Panc1 (cell line): ENCODE results near the gene HS2ST1. TPM values are rescaled to one million over a fixed set of nuclear protein-coding genes. Genes with fewer than 3 reads are reported as not detected.

Experiments used
- ATAC-seq: fragments of 200-7000 bp; cut with Tn5 transposase; 2 replicates; pipeline ENCODE4 v1.9.1; 2020; ENCODE audit warnings: mild to moderate bottlenecking, moderate library complexity
- BruUV-seq: library from RNA; stranded (reverse); fragments of 400-500 nt; replicated peaks from 2 replicates; lab custom pipeline; 2021; lab: Mats Ljungman, UMichigan
- CTCF ChIA-PET: fragments of 300-600 bp; sonication (Branson Sonifier 250); formaldehyde crosslinking; loops from one replicate; lab custom pipeline; 2022; ENCODE audit warnings: antibody characterized with exemption; lab: Charles Lee
- POLR2A ChIA-PET: fragments of 300-600 bp; sonication (Branson Sonifier 250); formaldehyde crosslinking; loops from one replicate; lab custom pipeline; 2022; ENCODE audit warnings: antibody characterized with exemption; lab: Charles Lee
- DNase-seq: peaks from one replicate; pipeline ENCODE4 v3.0.0-alpha.2; 2010; ENCODE audit warnings: low read depth, low spot score
- H3K27ac ChIP-seq: 2 replicates; pipeline ENCODE4 v1.5.1; 2011; ENCODE audit warnings: mild to moderate bottlenecking, low read length, inconsistent platforms
- H3K27me3 ChIP-seq: fragments of 200-500 bp; sonication (Bioruptor generic); 2 replicates; pipeline ENCODE4 v1.6.0; 2014; ENCODE audit warnings: low read length, inconsistent platforms; ENCODE audit not compliant: control insufficient read depth, insufficient read depth
- H3K36me3 ChIP-seq: fragments of 200-500 bp; sonication (Bioruptor generic); 2 replicates; pipeline ENCODE4 v1.5.1; 2014; ENCODE audit warnings: inconsistent platforms, mild to moderate bottlenecking, low read length, moderate library complexity; ENCODE audit not compliant: control insufficient read depth, insufficient read depth
- H3K4me1 ChIP-seq: 2 replicates; pipeline ENCODE4 v1.5.1; 2011; ENCODE audit warnings: inconsistent platforms, mild to moderate bottlenecking, low read length, moderate library complexity; ENCODE audit not compliant: control insufficient read depth, insufficient read depth
- H3K4me3 ChIP-seq, 2 experiments: 2 replicates each; pipeline ENCODE4 v1.5.1; 2011 to 2012; ENCODE audit warnings: low read depth in 2 of 2, low read length in 2 of 2, mild to moderate bottlenecking in 2 of 2, inconsistent platforms in 1 of 2, moderate library complexity in 1 of 2
- H3K9me3 ChIP-seq: fragments of 200-500 bp; sonication (Bioruptor generic); 2 replicates; pipeline ENCODE4 v1.5.1; 2014; ENCODE audit warnings: low read depth, mild to moderate bottlenecking, inconsistent platforms, low read length, moderate library complexity; ENCODE audit not compliant: control insufficient read depth, insufficient read depth
- POLR2AphosphoS5 ChIP-seq: IDR thresholded peaks from 2 replicates; pipeline ENCODE4 v1.6.1; 2012; ENCODE audit warnings: mild to moderate bottlenecking, low read depth, low read length, moderate library complexity
- SIN3A ChIP-seq: IDR thresholded peaks from 2 replicates; pipeline ENCODE4 v1.6.1; 2012; ENCODE audit warnings: low read depth, mild to moderate bottlenecking, low read length, moderate library complexity, borderline replicate concordance; ENCODE audit not compliant: insufficient read depth
- TCF7L2 ChIP-seq: IDR thresholded peaks from 2 replicates; pipeline ENCODE4 v1.6.1; 2011; ENCODE audit warnings: mild to moderate bottlenecking, low read depth, low read length, inconsistent platforms
- in situ Hi-C: cut with HindIII; loops from 2 replicates; pipeline ENCODE4 v1.10.0; 2016; ENCODE audit warnings: low sequenced_read_pairs, low pct_unique_long_range_greater_than_20kb
- intact Hi-C: fragments of 100-400 bp; cut with micrococcal nuclease; formaldehyde crosslinking; loops from one replicate; pipeline ENCODE4 v1.10.0; 2022; ENCODE audit not compliant: unreplicated experiment
- total RNA-seq: library from RNA; stranded (reverse); gene quantifications from one replicate; pipeline ENCODE4 v1.2.1, GENCODE V29; 2021; ENCODE audit not compliant: unreplicated experiment
- TF ChIP-seq, protein P1 (sequence below): fragments of 450-650 bp; IDR thresholded peaks from 2 replicates; pipeline ENCODE4 v1.5.1; 2017; ENCODE audit warnings: mild to moderate bottlenecking
- TF ChIP-seq, protein P2 (sequence below), 2 experiments: IDR thresholded peaks; 2 replicates each; pipeline ENCODE4 v1.6.1; 2011 to 2012; ENCODE audit warnings: low read depth in 2 of 2, control low read depth in 1 of 2, low read length in 1 of 2, mild to moderate bottlenecking in 1 of 2, moderate library complexity in 1 of 2; ENCODE audit not compliant: insufficient read depth in 1 of 2

The HS2ST1 gene
- total RNA-seq, 1 experiment from 2014 or later, result 81.0 TPM

DNA sequence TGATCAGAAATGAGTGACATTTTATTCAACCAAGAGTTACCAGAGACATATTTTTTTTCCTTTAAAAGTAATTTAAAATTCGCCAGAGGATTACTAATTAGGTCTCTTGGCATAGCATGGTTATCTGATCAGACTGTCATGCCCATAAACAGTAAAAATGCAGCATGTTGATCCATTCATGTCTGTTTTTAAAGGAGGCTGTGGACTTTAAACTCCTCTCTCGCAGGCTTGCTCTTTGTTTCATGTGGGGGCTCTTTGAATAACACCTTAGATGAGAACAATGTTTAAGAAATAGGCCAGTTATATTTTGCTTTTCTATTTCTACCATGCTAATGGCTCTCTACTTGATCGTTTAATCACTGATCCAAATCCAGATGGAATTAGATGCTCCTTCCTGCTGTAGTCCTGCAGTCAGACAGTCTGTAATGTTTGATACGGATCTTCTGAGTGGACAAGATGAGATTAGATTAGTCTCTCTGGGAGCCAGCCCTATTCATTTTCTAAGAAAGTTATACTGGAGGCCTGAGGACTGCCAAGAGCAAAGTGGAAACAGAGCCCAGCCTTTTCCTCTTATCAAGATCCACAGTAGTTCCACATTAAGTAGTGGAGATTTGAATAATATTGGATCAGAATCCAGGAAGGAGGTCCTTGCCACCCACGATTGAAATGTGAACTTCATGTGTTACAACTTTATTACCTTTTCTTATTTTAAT, 197.4 kb downstream of the HS2ST1 start:
- H3K36me3 ChIP-seq, result no peaks in the 10 kb centered on the region
- H3K27ac ChIP-seq, result no peak overlapping the region
- in situ Hi-C loops (no loop called here), intact Hi-C loops (no loop called here)
- BruUV-seq, result no TSS peak
- no peaks in the 10 kb centered on the region for H3K9me3 ChIP-seq
- POLR2A ChIA-PET, result no interaction called here
- no peak for ATAC-seq
- DNase-seq, result no peak
- no peaks in the 10 kb centered on the region for H3K27me3 ChIP-seq
- TF ChIP-seq, protein P1, sequence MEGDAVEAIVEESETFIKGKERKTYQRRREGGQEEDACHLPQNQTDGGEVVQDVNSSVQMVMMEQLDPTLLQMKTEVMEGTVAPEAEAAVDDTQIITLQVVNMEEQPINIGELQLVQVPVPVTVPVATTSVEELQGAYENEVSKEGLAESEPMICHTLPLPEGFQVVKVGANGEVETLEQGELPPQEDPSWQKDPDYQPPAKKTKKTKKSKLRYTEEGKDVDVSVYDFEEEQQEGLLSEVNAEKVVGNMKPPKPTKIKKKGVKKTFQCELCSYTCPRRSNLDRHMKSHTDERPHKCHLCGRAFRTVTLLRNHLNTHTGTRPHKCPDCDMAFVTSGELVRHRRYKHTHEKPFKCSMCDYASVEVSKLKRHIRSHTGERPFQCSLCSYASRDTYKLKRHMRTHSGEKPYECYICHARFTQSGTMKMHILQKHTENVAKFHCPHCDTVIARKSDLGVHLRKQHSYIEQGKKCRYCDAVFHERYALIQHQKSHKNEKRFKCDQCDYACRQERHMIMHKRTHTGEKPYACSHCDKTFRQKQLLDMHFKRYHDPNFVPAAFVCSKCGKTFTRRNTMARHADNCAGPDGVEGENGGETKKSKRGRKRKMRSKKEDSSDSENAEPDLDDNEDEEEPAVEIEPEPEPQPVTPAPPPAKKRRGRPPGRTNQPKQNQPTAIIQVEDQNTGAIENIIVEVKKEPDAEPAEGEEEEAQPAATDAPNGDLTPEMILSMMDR, result no peak
- TF ChIP-seq, protein P2, sequence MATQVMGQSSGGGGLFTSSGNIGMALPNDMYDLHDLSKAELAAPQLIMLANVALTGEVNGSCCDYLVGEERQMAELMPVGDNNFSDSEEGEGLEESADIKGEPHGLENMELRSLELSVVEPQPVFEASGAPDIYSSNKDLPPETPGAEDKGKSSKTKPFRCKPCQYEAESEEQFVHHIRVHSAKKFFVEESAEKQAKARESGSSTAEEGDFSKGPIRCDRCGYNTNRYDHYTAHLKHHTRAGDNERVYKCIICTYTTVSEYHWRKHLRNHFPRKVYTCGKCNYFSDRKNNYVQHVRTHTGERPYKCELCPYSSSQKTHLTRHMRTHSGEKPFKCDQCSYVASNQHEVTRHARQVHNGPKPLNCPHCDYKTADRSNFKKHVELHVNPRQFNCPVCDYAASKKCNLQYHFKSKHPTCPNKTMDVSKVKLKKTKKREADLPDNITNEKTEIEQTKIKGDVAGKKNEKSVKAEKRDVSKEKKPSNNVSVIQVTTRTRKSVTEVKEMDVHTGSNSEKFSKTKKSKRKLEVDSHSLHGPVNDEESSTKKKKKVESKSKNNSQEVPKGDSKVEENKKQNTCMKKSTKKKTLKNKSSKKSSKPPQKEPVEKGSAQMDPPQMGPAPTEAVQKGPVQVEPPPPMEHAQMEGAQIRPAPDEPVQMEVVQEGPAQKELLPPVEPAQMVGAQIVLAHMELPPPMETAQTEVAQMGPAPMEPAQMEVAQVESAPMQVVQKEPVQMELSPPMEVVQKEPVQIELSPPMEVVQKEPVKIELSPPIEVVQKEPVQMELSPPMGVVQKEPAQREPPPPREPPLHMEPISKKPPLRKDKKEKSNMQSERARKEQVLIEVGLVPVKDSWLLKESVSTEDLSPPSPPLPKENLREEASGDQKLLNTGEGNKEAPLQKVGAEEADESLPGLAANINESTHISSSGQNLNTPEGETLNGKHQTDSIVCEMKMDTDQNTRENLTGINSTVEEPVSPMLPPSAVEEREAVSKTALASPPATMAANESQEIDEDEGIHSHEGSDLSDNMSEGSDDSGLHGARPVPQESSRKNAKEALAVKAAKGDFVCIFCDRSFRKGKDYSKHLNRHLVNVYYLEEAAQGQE (IDR thresholded peaks at IDR 0.05; ENCODE audit: insufficient read depth in 1 of 2, low read depth in 2 of 2, low read length in 1 of 2), result no peak
- TF ChIP-seq POLR2AphosphoS5 (no peak), TCF7L2 (no peak), SIN3A (no peak)
- CTCF ChIA-PET, result no interaction called here
- H3K4me1 ChIP-seq, result no peaks in the 10 kb centered on the region
- no peak overlapping the region for H3K4me3 ChIP-seq

DNA sequence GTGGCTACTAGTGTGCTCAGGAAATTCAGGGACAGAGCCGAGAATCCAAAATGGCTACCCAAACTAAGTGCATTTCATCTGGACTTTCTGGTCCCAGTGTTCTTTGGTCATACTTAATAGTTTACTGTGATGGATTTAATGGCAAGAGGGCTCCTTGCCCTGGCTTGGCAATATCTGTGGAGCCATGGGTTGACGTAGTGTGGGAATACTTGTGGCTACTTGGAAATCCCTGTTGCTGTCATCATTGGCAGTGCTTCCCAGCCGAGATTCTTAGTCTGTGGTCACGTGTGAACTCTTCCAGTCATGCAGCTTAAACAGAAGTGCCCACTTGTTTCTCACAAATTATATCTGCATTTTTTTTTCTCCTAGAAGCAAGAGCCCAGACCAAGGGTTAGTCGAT, 198.9 kb downstream of the HS2ST1 start:
- BruUV-seq, result no TSS peak

More for the DNA sequence above, 198.9 kb downstream of the HS2ST1 start:
- ChIA-PET POLR2A (no interaction called here), CTCF (no interaction called here)
- no peak for ATAC-seq
- no peak overlapping the region for H3K27ac ChIP-seq
- H3K36me3 ChIP-seq, result no peaks in the 10 kb centered on the region
- no peaks in the 10 kb centered on the region for H3K9me3 ChIP-seq
- H3K4me1 ChIP-seq, result no peaks in the 10 kb centered on the region
- intact Hi-C loops (no loop called here), in situ Hi-C loops (no loop called here)
- DNase-seq, result no peak
- no peak overlapping the region for H3K4me3 ChIP-seq
- no peaks in the 10 kb centered on the region for H3K27me3 ChIP-seq
- TF ChIP-seq, protein P2 (IDR thresholded peaks at IDR 0.05; ENCODE audit: insufficient read depth in 1 of 2, low read depth in 2 of 2, low read length in 1 of 2), result no peak
- TF ChIP-seq, protein P1, result no peak
- TF ChIP-seq SIN3A (no peak), TCF7L2 (no peak), POLR2AphosphoS5 (no peak)
